ENCODE results near the gene KMT5C. TPM values are rescaled to one million over a fixed set of nuclear protein-coding genes. Genes with fewer than 3 reads are reported as not detected.
"Not testable (repeated sequence)": the region's sequence is repeated elsewhere in the genome, so short reads cannot be mapped to it uniquely, and the experiment has no call there.

Gene KMT5C
- total and polyA plus RNA-seq, 3 experiments from 2014 or later = 1.6 to 15.0 (median 14.6) TPM

DNA sequence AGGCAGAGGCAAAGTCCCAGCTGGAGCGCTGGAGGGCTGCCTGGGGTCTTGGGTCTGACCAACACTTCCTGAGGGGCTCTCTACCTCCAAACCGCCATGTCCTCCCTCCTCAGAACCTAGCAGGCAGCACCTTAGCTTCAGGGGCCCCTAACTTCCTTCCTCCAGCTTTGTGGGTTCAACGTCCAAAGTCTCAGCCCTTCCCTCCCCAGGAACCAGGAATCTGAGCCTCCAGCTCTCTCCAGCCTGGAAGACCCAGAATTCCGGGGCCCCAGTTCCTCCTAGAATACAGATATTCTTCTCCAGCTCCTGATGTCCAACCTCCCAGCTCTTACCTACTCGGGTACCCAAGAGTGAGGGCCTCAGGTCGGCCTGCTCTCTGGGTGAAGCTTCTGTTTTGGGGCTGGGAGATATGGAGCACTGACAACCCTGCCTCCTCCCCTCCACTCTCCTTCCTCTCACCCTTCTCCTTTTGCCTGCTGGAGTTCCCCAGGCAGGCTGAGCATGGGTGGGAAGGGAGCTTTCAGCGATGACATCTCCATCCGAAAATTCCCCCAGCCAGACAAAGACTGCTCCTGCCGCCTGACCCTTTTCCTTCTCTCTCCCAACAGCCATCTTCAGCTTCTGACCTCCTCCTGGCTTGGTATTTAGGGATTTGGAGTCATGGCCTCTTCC lies 18.1 kb upstream of the KMT5C start:
- peak overlapping the region in 1 of 8 donors; percentile 5 for H3K27ac Mint-ChIP-seq
- no peak overlapping the region for H3K4me3 Mint-ChIP-seq
- CTCF ChIA-PET = interaction anchor here (0.7 kb wide), 1 partner anchor 18 kb away, joined by 3 read pairs; no protein-coding TSS in a partner anchor
- H3K9me3 ChIP-seq (ENCODE audit: low read length) = no peaks in the 10 kb centered on the region
- H3K27me3 ChIP-seq (ENCODE audit: insufficient read depth, low read length, poor library complexity, severe bottlenecking) = no peaks in the 10 kb centered on the region
- H3K27me3 Mint-ChIP-seq = peaks cover 3 to 18% of the 10 kb centered on the region in 2 donors
- POLR2A ChIA-PET = no interaction called here
- no peaks in the 10 kb centered on the region for H3K9me3 Mint-ChIP-seq
- H3K27ac ChIP-seq (ENCODE audit: low read depth, low read length) = no peak overlapping the region
- H3K36me3 ChIP-seq (ENCODE audit: insufficient read depth, low read length) = no peaks in the 10 kb centered on the region
- H3K36me3 Mint-ChIP-seq = no peaks in the 10 kb centered on the region
- DNase-seq = no peak
- H3K4me1 Mint-ChIP-seq = peaks cover 0 to 1% (median 0%) of the 10 kb centered on the region in 3 donors
- no peak overlapping the region for H3K4me3 ChIP-seq (ENCODE audit: low read length)
- H3K4me1 ChIP-seq (ENCODE audit: insufficient read depth, low read length) = no peaks in the 10 kb centered on the region

DNA sequence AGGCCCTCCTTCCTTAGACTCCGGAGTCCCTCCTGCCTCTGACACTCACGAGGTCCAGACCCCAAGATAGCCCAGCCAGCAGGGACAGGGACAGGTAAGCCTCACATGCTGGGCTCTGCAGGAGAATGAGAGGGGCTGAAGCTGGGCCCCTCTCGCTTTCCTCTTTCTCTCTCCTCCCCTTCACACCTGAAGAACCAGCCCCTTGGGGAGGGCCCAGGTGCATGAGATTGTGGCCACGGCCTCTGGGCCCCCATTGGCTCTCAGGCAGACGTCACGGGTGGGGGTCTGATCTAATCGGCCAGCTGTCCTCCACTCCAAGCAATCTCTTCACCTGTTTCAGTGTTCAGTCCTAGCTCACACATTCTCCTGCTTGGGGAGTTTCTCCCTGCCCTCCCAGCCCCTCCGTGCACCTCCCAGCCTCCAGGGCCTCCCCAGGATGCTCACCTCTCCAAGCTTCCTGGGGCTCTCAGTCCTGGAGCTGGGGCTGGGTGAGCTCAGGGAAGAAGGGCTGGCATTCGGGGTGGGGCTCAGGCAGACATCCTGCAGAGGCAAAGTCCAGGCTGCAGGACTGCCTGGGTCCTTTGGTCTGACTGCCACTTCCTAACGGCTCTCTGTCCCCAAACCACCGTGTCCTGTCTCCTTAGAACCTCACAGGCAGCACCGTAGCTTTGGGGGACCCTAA lies 17.3 kb upstream of the KMT5C start:
- H3K36me3 ChIP-seq (ENCODE audit: insufficient read depth, low read length) = no peaks in the 10 kb centered on the region
- Mint-ChIP-seq H3K27me3 (peaks cover 3 to 18% of the 10 kb centered on the region in 2 donors), H3K4me1 (peaks cover 0 to 1% (median 0%) of the 10 kb centered on the region in 3 donors), H3K4me3 (no peak overlapping the region), H3K9me3 (no peaks in the 10 kb centered on the region), H3K27ac (peak overlapping the region in 1 of 8 donors; percentile 76), H3K36me3 (no peaks in the 10 kb centered on the region)
- H3K4me1 ChIP-seq (ENCODE audit: insufficient read depth, low read length) = no peaks in the 10 kb centered on the region
- no peak for DNase-seq
- H3K27me3 ChIP-seq (ENCODE audit: insufficient read depth, low read length, poor library complexity, severe bottlenecking) = no peaks in the 10 kb centered on the region
- no peak overlapping the region for H3K4me3 ChIP-seq (ENCODE audit: low read length)
- H3K27ac ChIP-seq (ENCODE audit: low read depth, low read length) = no peak overlapping the region
- POLR2A ChIA-PET = no interaction called here
- no peaks in the 10 kb centered on the region for H3K9me3 ChIP-seq (ENCODE audit: low read length)
- CTCF ChIA-PET = interaction anchor here (0.8 kb wide), 1 partner anchor 181 kb away, joined by 3 read pairs; no protein-coding TSS in a partner anchor

- Histone ChIP-seq H3K9me3 (ENCODE audit: low read length) (no peaks in the 10 kb centered on the region), H3K4me3 (ENCODE audit: low read length) (no peak overlapping the region), H3K4me1 (ENCODE audit: insufficient read depth, low read length) (no peaks in the 10 kb centered on the region), H3K27me3 (ENCODE audit: insufficient read depth, low read length, poor library complexity, severe bottlenecking) (no peaks in the 10 kb centered on the region), H3K36me3 (ENCODE audit: insufficient read depth, low read length) (no peaks in the 10 kb centered on the region), H3K27ac (ENCODE audit: low read depth, low read length) (no peak overlapping the region)
- no peak for DNase-seq
- CTCF ChIA-PET = no interaction called here
- Mint-ChIP-seq H3K9me3 (no peaks in the 10 kb centered on the region), H3K4me3 (no peak overlapping the region), H3K4me1 (peaks cover 0 to 1% (median 0%) of the 10 kb centered on the region in 3 donors), H3K36me3 (no peaks in the 10 kb centered on the region), H3K27me3 (peaks cover 5 to 21% of the 10 kb centered on the region in 2 donors), H3K27ac (no peak overlapping the region)
- POLR2A ChIA-PET = no interaction called here
Measured at GRCh38 chr19:55324662-55325061, 15.0 kb upstream of the KMT5C start.

- no peaks in the 10 kb centered on the region for H3K9me3 Mint-ChIP-seq
- DNase-seq = no peak
- Histone ChIP-seq H3K27me3 (ENCODE audit: insufficient read depth, low read length, poor library complexity, severe bottlenecking) (no peaks in the 10 kb centered on the region), H3K27ac (ENCODE audit: low read depth, low read length) (no peak within 1 kb of the TSS), H3K9me3 (ENCODE audit: low read length) (no peaks in the 10 kb centered on the region), H3K4me3 (ENCODE audit: low read length) (no peak within 1 kb of the TSS), H3K4me1 (ENCODE audit: insufficient read depth, low read length) (no peaks in the 10 kb centered on the region), H3K36me3 (ENCODE audit: insufficient read depth, low read length) (no peaks in the 10 kb centered on the region)
- peaks cover 6 to 21% of the 10 kb centered on the region in 2 donors for H3K27me3 Mint-ChIP-seq
- H3K36me3 Mint-ChIP-seq = no peaks in the 10 kb centered on the region
- POLR2A ChIA-PET = no interaction called here
- peaks cover 0 to 1% (median 0%) of the 10 kb centered on the region in 3 donors for H3K4me1 Mint-ChIP-seq
- CTCF ChIA-PET = no interaction called here
- H3K4me3 Mint-ChIP-seq = no peak within 1 kb of the TSS
- no peak within 1 kb of the TSS for H3K27ac Mint-ChIP-seq
Measured at GRCh38 chr19:55325172-55325571, 14.5 kb upstream of the KMT5C start, which contains the start of gene TMEM150B. TMEM150B (minus strand) TSS chr19:55325341; CDS start chr19:55321036, 4,305 bp downstream.

GRCh38 chr19:55328774-55329318 lies 10.8 kb upstream of the KMT5C start:
- H3K27ac Mint-ChIP-seq; H3K4me3 Mint-ChIP-seq; H3K4me1 ChIP-seq (ENCODE audit: insufficient read depth, low read length); H3K27ac ChIP-seq (ENCODE audit: low read depth, low read length); H3K4me1 Mint-ChIP-seq; H3K36me3 ChIP-seq (ENCODE audit: insufficient read depth, low read length); H3K4me3 ChIP-seq (ENCODE audit: low read length); DNase-seq; CTCF ChIA-PET; H3K36me3 Mint-ChIP-seq; H3K27me3 ChIP-seq (ENCODE audit: insufficient read depth, low read length, poor library complexity, severe bottlenecking); POLR2A ChIA-PET; H3K9me3 Mint-ChIP-seq; H3K9me3 ChIP-seq (ENCODE audit: low read length): not testable (repeated sequence)
- peaks cover 6 to 14% of the 10 kb centered on the region in 2 donors for H3K27me3 Mint-ChIP-seq

- H3K27ac ChIP-seq (ENCODE audit: low read depth, low read length); H3K36me3 Mint-ChIP-seq; H3K9me3 Mint-ChIP-seq; DNase-seq; H3K27me3 ChIP-seq (ENCODE audit: insufficient read depth, low read length, poor library complexity, severe bottlenecking); H3K36me3 ChIP-seq (ENCODE audit: insufficient read depth, low read length); CTCF ChIA-PET; H3K4me3 ChIP-seq (ENCODE audit: low read length); POLR2A ChIA-PET; H3K4me1 ChIP-seq (ENCODE audit: insufficient read depth, low read length); H3K4me1 Mint-ChIP-seq; H3K9me3 ChIP-seq (ENCODE audit: low read length); H3K27ac Mint-ChIP-seq; H3K4me3 Mint-ChIP-seq: not testable (repeated sequence)
- H3K27me3 Mint-ChIP-seq = peaks cover 9 to 17% of the 10 kb centered on the region in 2 donors
Measured at GRCh38 chr19:55329791-55330190, 9.9 kb upstream of the KMT5C start.

GRCh38 chr19:55333870-55334269 lies 5.8 kb upstream of the KMT5C start:
- CTCF ChIA-PET = no interaction called here

DNA sequence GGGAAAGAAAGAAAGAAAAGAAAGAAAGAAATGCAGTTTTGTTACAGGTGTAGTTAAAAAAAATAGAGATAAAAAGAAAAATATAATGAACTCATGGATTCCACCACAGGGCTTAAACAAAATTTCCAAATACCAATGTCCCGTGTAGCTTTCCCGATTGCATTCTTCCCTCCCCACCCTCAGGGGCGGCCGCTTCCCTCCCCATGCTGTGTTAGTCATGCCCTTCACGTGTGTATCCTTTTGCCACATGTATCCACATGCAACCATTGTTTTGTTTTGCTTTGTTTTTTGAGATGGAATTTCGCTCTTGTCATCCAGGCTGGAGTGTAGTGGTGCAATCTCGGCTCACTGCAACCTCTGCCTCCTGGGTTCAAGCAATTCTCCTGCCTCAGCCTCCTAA lies 3.6 kb upstream of the KMT5C start:
- Histone ChIP-seq H3K4me3 (ENCODE audit: low read length) (no peak overlapping the region), H3K36me3 (ENCODE audit: insufficient read depth, low read length) (no peaks in the 10 kb centered on the region), H3K27ac (ENCODE audit: low read depth, low read length) (no peak overlapping the region), H3K27me3 (ENCODE audit: insufficient read depth, low read length, poor library complexity, severe bottlenecking) (no peaks in the 10 kb centered on the region), H3K9me3 (ENCODE audit: low read length) (no peaks in the 10 kb centered on the region), H3K4me1 (ENCODE audit: insufficient read depth, low read length) (peaks cover 18% of the 10 kb centered on the region)
- peak overlapping the region in 1 of 8 donors; percentile 99 for H3K27ac Mint-ChIP-seq
- ChIA-PET CTCF (interaction anchor here (1.2 kb wide), 1 partner anchor 35 kb away, joined by 3 read pairs; no protein-coding TSS in a partner anchor), POLR2A (no interaction called here)
- peaks cover 0 to 3% (median 0%) of the 10 kb centered on the region in 5 donors for H3K9me3 Mint-ChIP-seq
- peaks cover 19 to 21% of the 10 kb centered on the region in 2 donors for H3K27me3 Mint-ChIP-seq
- H3K4me1 Mint-ChIP-seq = peaks cover 16 to 23% (median 21%) of the 10 kb centered on the region in 3 donors
- peak overlapping the region in 1 of 7 donors; percentile 19 for H3K4me3 Mint-ChIP-seq
- H3K36me3 Mint-ChIP-seq = peaks cover 0 to 5% (median 0%) of the 10 kb centered on the region in 3 donors
- DNase-seq = no peak

More at GRCh38 chr19:55333870-55334269, 5.8 kb upstream of the KMT5C start:
- no peak overlapping the region for H3K27ac ChIP-seq (ENCODE audit: low read depth, low read length)
- H3K4me1 ChIP-seq (ENCODE audit: insufficient read depth, low read length) = peaks cover 8% of the 10 kb centered on the region
- no peaks in the 10 kb centered on the region for H3K27me3 ChIP-seq (ENCODE audit: insufficient read depth, low read length, poor library complexity, severe bottlenecking)
- H3K9me3 Mint-ChIP-seq = peaks cover 0 to 3% (median 0%) of the 10 kb centered on the region in 5 donors
- H3K27ac Mint-ChIP-seq = peak overlapping the region in 1 of 8 donors; percentile 19
- H3K36me3 ChIP-seq (ENCODE audit: insufficient read depth, low read length) = no peaks in the 10 kb centered on the region
- no peak for DNase-seq
- H3K27me3 Mint-ChIP-seq = peaks cover 19 to 21% of the 10 kb centered on the region in 2 donors
- peaks cover 6 to 7% (median 7%) of the 10 kb centered on the region in 3 donors for H3K4me1 Mint-ChIP-seq
- no peak overlapping the region for H3K4me3 Mint-ChIP-seq
- no peaks in the 10 kb centered on the region for H3K9me3 ChIP-seq (ENCODE audit: low read length)
- POLR2A ChIA-PET = no interaction called here
- H3K4me3 ChIP-seq (ENCODE audit: low read length) = no peak overlapping the region
- peaks cover 0 to 2% (median 0%) of the 10 kb centered on the region in 3 donors for H3K36me3 Mint-ChIP-seq
